K562 (cell line): ENCODE measurements around the gene PDE4D. TPM values are rescaled to one million over a fixed set of nuclear protein-coding genes. Genes with fewer than 3 reads are reported as not detected.

Source experiments
- ATAC-seq: fragments of 200-7000 bp; cut with Tn5 transposase; 3 replicates; pipeline ENCODE4 v1.9.1; 2020; ENCODE audit warnings: moderate library complexity
- BruUV-seq: library from RNA; stranded (reverse); fragments of 400-500 nt; replicated peaks from 2 replicates; lab custom pipeline; 2021; lab: Mats Ljungman, UMichigan
- CTCF ChIA-PET: fragments of 300-600 bp; formaldehyde crosslinking; extraction: SDS; loops from one replicate; lab custom pipeline; 2021; ENCODE audit warnings: low intra/inter-chr PET ratio; lab: Yijun Ruan, JAX
- POLR2A ChIA-PET: fragments of 300-600, 350-650 bp; sonication (Branson Sonifier 250); formaldehyde crosslinking; extraction: SDS; loops from one replicate; lab custom pipeline; 2021; ENCODE audit warnings: antibody characterized with exemption, inconsistent platforms; lab: Yijun Ruan, JAX
- DNase-seq, 4 experiments: peaks; one replicate each; pipeline versions ENCODE4 v3.0.0 to v3.0.0-alpha.2; 2011 to 2018; ENCODE audit warnings: low spot score in 3 of 4, mixed read lengths in 3 of 4; ENCODE audit errors: extremely low read depth in 1 of 4
- FAIRE-seq: peaks from 2 replicates; lab custom pipeline; 2011; peaks lifted over from hg19 to GRCh38; lab: Jason Lieb, UNC
- H2AFZ ChIP-seq: 2 replicates; pipeline ENCODE4 v1.6.0; 2011; ENCODE audit warnings: low read depth, low read length, control low read depth, inconsistent platforms
- H3K27ac ChIP-seq: fragments of 200-600 bp; 3 replicates; pipeline ENCODE4 v1.8.0; 2011; ENCODE audit warnings: low read depth, mild to moderate bottlenecking, control low read depth, inconsistent platforms, low read length, moderate library complexity, mixed read lengths; ENCODE audit errors: extremely low read depth
- H3K27me3 ChIP-seq, 2 experiments: fragments of 300-600 bp in 1 of 2; 2 replicates in 1 of 2; 3 replicates in 1 of 2; pipeline versions ENCODE4 v1.6.0 to v1.8.0; 2011; ENCODE audit warnings: inconsistent platforms in 2 of 2, low read length in 2 of 2, mild to moderate bottlenecking in 1 of 2, mixed read lengths in 1 of 2, moderate library complexity in 1 of 2; ENCODE audit not compliant: control insufficient read depth in 2 of 2, insufficient read depth in 2 of 2
- H3K36me3 ChIP-seq: fragments of 300-600 bp; 3 replicates; pipeline ENCODE4 v1.8.0; 2011; ENCODE audit warnings: mild to moderate bottlenecking, low read length, inconsistent platforms; ENCODE audit not compliant: control insufficient read depth, insufficient read depth
- H3K4me1 ChIP-seq, 2 experiments: fragments of 200-600 bp in 1 of 2; replicated peaks in 1 of 2; 2 replicates in 1 of 2; 3 replicates in 1 of 2; pipeline versions ENCODE4 v1.5.1 to v1.8.0; 2011; ENCODE audit warnings: inconsistent platforms in 2 of 2, low read length in 2 of 2, mild to moderate bottlenecking in 1 of 2, mixed read lengths in 1 of 2, moderate library complexity in 1 of 2; ENCODE audit not compliant: control insufficient read depth in 2 of 2, insufficient read depth in 2 of 2
- H3K4me2 ChIP-seq: 2 replicates; pipeline ENCODE4 v1.6.1; 2011; ENCODE audit warnings: low read length, control low read depth, inconsistent platforms, mixed read lengths; ENCODE audit not compliant: insufficient read depth
- H3K4me3 ChIP-seq: fragments of 200-600 bp; sonication (generic), shearing (Covaris generic); 2 replicates; pipeline ENCODE4 v1.5.1; 2016; ENCODE audit warnings: control low read depth, inconsistent platforms
- H3K79me2 ChIP-seq: fragments of 200-600 bp; 3 replicates; pipeline ENCODE4 v1.8.0; 2011; ENCODE audit warnings: low read length, inconsistent platforms; ENCODE audit not compliant: control insufficient read depth, insufficient read depth
- H3K9ac ChIP-seq, 2 experiments: 2 replicates each; pipeline versions ENCODE4 v1.6.0 to v1.6.1; 2011; ENCODE audit warnings: low read depth in 2 of 2, low read length in 2 of 2, control low read depth in 1 of 2, inconsistent platforms in 1 of 2, mild to moderate bottlenecking in 1 of 2, mixed read lengths in 1 of 2; ENCODE audit not compliant: insufficient read depth in 1 of 2
- H3K9me1 ChIP-seq: one replicate; pipeline ENCODE4 v1.6.0; 2011; ENCODE audit warnings: inconsistent platforms, mild to moderate bottlenecking, low read length, moderate library complexity; ENCODE audit not compliant: control insufficient read depth, insufficient read depth
- H3K9me3 ChIP-seq: replicated peaks from 2 replicates; pipeline ENCODE4 v1.5.1; 2011; ENCODE audit warnings: low read depth, low read length, inconsistent platforms; ENCODE audit not compliant: control insufficient read depth, insufficient read depth
- H4K20me1 ChIP-seq: replicated peaks from 2 replicates; pipeline ENCODE4 v1.6.1; 2011; ENCODE audit warnings: low read length, inconsistent platforms, mixed read lengths; ENCODE audit not compliant: control insufficient read depth, insufficient read depth
- ARID1B ChIP-seq: fragments of 450-650 bp; IDR thresholded peaks from 2 replicates; pipeline ENCODE4 v1.6.1; 2016; ENCODE audit warnings: antibody characterized with exemption, mild to moderate bottlenecking, inconsistent platforms
- BHLHE40 ChIP-seq: IDR thresholded peaks from 2 replicates; pipeline ENCODE4 v1.6.1; 2011; ENCODE audit warnings: low read length, improper control_type of control experiment
- HNRNPLL ChIP-seq: fragments of 200-400 bp; formaldehyde crosslinking; IDR thresholded peaks from 2 replicates; pipeline ENCODE4 v1.6.1; 2017; ENCODE audit warnings: low read length, low read depth, mild to moderate bottlenecking; ENCODE audit not compliant: poor library complexity, severe bottlenecking
- JUND ChIP-seq, 2 experiments: IDR thresholded peaks; 2 replicates in 1 of 2; 3 replicates in 1 of 2; pipeline ENCODE4 v1.6.1; 2011; ENCODE audit warnings: borderline replicate concordance in 2 of 2, low read depth in 2 of 2, low read length in 2 of 2, improper control_type of control experiment in 1 of 2, missing biosample characterization in 1 of 2, missing genetic modification characterization in 1 of 2, missing genetic modification reagents in 1 of 2
- STAT5A ChIP-seq: IDR thresholded peaks from 2 replicates; pipeline ENCODE4 v1.6.1; 2012; ENCODE audit warnings: low read length, inconsistent platforms, borderline replicate concordance
- ZNF143 ChIP-seq: sonication (generic); formaldehyde crosslinking; IDR thresholded peaks from 2 replicates; pipeline ENCODE4 v1.9.0; 2022; ENCODE audit warnings: mild to moderate bottlenecking, missing genetic modification reagents
- ZNF76 ChIP-seq: fragments of 250-450 bp; sonication (Bioruptor Pico); IDR thresholded peaks from 2 replicates; pipeline ENCODE4 v1.4.0; 2020; ENCODE audit warnings: mild to moderate bottlenecking, moderate library complexity, borderline replicate concordance
- WGBS: fragments of 100-300 bp; shearing (Covaris generic); methylation state at CpG from one replicate; pipeline ENCODE4 v1.1.6; 2016; ENCODE audit warnings: low coverage, mixed read lengths; ENCODE audit not compliant: insufficient coverage; ENCODE audit errors: missing lambda C conversion rate; 5-methylcytosine and 5-hydroxymethylcytosine counted together
- in situ Hi-C: fragments of 300-500 bp; cut with MboI; formaldehyde crosslinking; loops from 4 replicates; pipeline ENCODE4 v1.15.0; 2018; ENCODE audit warnings: inconsistent platforms, mixed read lengths
- intact Hi-C: fragments of 100-400 bp; cut with micrococcal nuclease; formaldehyde crosslinking; loops from 2 replicates; pipeline ENCODE4 v1.14.2; 2022
- polyA plus RNA-seq, 8 experiments: library from polyadenylated mRNA; depleted of rRNA in 4 of 8; stranded (reverse) in 5 of 8; unstranded in 3 of 8; fragments of >200 nt; fragmentation: Nextera tagmentation in 2 of 8; fragmentation: Illumina TruSeq in 1 of 8; extraction: Ambion mirVana in 2 of 8; extraction: Trizol in 1 of 8; gene quantifications; 2 replicates each; pipeline versions ENCODE4 v1.2.1 to v1.2.3, GENCODE V29; 2011 to 2014; ENCODE audit warnings: inconsistent platforms in 1 of 8, missing spikeins in 1 of 8
- total RNA-seq, 7 experiments: library from RNA; depleted of rRNA in 6 of 7; stranded (reverse); fragments of >200 nt in 6 of 7; fragmentation: Illumina TruSeq in 2 of 7; extraction: Trizol in 2 of 7; gene quantifications; 2 replicates each; pipeline versions ENCODE4 v1.2.1 to v1.2.3, GENCODE V29; 2011 to 2021; ENCODE audit warnings: low replicate concordance in 1 of 7
- TF ChIP-seq, protein P1 (sequence below): fragments of 250-450 bp; sonication (Bioruptor Pico); IDR thresholded peaks from 2 replicates; pipeline ENCODE4 v1.8.0; 2021; ENCODE audit warnings: borderline replicate concordance, mild to moderate bottlenecking, moderate library complexity; ENCODE audit not compliant: poor library complexity, severe bottlenecking
- TF ChIP-seq, protein P2 (sequence below): fragments of 450-650 bp; IDR thresholded peaks from 2 replicates; pipeline ENCODE4 v1.6.1; 2017; ENCODE audit warnings: antibody characterized with exemption, mild to moderate bottlenecking

PDE4D gene
- total and polyA plus RNA-seq, 9 of the 15 experiments (the other 6 are each of a cell fraction or from before 2014, with no cell fraction given) = 0.04 to 0.46 (median 0.13) TPM

DNA sequence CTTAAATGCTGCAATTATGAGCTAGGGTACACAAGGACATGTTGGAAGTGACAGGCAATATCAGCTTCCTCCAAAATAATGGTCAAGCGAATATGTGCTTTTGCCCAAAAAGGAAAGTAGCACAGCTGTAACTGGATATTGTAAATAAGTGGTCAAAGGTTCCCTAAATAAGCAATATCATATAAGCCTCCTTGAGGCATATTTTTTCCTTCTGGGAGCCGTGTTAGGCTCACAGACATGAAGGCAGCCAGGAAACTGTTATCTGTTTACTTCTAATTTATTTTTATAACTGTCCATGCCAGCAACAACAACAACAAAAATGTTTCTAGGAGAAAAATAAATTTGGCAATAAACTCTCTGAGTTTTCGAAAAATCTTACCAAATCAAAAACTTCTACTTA, 648.3 kb downstream of the PDE4D start:
- TF ChIP-seq, protein P1, sequence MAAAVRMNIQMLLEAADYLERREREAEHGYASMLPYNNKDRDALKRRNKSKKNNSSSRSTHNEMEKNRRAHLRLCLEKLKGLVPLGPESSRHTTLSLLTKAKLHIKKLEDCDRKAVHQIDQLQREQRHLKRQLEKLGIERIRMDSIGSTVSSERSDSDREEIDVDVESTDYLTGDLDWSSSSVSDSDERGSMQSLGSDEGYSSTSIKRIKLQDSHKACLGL (CRISPR knock-in tag) = no peak
- no peak for TF ChIP-seq STAT5A
- TF ChIP-seq, protein P2, sequence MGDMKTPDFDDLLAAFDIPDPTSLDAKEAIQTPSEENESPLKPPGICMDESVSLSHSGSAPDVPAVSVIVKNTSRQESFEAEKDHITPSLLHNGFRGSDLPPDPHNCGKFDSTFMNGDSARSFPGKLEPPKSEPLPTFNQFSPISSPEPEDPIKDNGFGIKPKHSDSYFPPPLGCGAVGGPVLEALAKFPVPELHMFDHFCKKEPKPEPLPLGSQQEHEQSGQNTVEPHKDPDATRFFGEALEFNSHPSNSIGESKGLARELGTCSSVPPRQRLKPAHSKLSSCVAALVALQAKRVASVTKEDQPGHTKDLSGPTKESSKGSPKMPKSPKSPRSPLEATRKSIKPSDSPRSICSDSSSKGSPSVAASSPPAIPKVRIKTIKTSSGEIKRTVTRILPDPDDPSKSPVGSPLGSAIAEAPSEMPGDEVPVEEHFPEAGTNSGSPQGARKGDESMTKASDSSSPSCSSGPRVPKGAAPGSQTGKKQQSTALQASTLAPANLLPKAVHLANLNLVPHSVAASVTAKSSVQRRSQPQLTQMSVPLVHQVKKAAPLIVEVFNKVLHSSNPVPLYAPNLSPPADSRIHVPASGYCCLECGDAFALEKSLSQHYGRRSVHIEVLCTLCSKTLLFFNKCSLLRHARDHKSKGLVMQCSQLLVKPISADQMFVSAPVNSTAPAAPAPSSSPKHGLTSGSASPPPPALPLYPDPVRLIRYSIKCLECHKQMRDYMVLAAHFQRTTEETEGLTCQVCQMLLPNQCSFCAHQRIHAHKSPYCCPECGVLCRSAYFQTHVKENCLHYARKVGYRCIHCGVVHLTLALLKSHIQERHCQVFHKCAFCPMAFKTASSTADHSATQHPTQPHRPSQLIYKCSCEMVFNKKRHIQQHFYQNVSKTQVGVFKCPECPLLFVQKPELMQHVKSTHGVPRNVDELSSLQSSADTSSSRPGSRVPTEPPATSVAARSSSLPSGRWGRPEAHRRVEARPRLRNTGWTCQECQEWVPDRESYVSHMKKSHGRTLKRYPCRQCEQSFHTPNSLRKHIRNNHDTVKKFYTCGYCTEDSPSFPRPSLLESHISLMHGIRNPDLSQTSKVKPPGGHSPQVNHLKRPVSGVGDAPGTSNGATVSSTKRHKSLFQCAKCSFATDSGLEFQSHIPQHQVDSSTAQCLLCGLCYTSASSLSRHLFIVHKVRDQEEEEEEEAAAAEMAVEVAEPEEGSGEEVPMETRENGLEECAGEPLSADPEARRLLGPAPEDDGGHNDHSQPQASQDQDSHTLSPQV = no peak
- no peak for TF ChIP-seq ZNF143 (CRISPR knock-in tag)
- TF ChIP-seq HNRNPLL = no peak
- TF ChIP-seq ARID1B = no peak
- TF ChIP-seq JUND (IDR thresholded peaks at IDR 0.05; ENCODE audit: borderline replicate concordance, low read depth, low read length) = no peak
- TF ChIP-seq JUND (tag; IDR thresholded peaks at IDR 0.05; ENCODE audit: borderline replicate concordance, low read depth, low read length) = no peak
- no peak for TF ChIP-seq ZNF76
- no peak for TF ChIP-seq BHLHE40
- FAIRE-seq = no peak
- WGBS = 0% methylated on average over 3 of the region's 3 CpGs

More for the DNA sequence above, 648.3 kb downstream of the PDE4D start:
- ChIA-PET POLR2A (no interaction called here), CTCF (no interaction called here)
- no peak for ATAC-seq
- H4K20me1 ChIP-seq = no peaks in the 10 kb centered on the region
- no peak overlapping the region for H3K4me3 ChIP-seq
- H3K9ac ChIP-seq = no peak overlapping the region
- no peaks in the 10 kb centered on the region for H3K79me2 ChIP-seq
- no peaks in the 10 kb centered on the region for H3K4me1 ChIP-seq
- no peak for DNase-seq
- no peak overlapping the region for H2AFZ ChIP-seq
- no peak overlapping the region for H3K4me2 ChIP-seq
- no TSS peak for BruUV-seq
- no peaks in the 10 kb centered on the region for H3K27me3 ChIP-seq
- in situ Hi-C loops (no loop called here), intact Hi-C loops (no loop called here)
- no peaks in the 10 kb centered on the region for H3K36me3 ChIP-seq
- no peaks in the 10 kb centered on the region for H3K9me3 ChIP-seq
- no peak overlapping the region for H3K27ac ChIP-seq
- no peaks in the 10 kb centered on the region for H3K9me1 ChIP-seq
